GM19395 (cell line): Measurements from ENCODE around the gene TCP11.

ENCODE experiments used
- ATAC-seq: cut with Tn5 transposase; IDR thresholded peaks from one replicate; pipeline ENCODE4 v1.9.1; 2021; ENCODE audit warnings: mild to moderate bottlenecking, moderate library complexity; ENCODE audit not compliant: unreplicated experiment

Gene TCP11

GRCh38 chr6:35141007-35141655, at the start of gene TCP11:
TSS of gene TCP11 (minus strand) at chr6:35141339. CDS start at chr6:35140870, 469 bp downstream.
- no peak for ATAC-seq

DNA sequence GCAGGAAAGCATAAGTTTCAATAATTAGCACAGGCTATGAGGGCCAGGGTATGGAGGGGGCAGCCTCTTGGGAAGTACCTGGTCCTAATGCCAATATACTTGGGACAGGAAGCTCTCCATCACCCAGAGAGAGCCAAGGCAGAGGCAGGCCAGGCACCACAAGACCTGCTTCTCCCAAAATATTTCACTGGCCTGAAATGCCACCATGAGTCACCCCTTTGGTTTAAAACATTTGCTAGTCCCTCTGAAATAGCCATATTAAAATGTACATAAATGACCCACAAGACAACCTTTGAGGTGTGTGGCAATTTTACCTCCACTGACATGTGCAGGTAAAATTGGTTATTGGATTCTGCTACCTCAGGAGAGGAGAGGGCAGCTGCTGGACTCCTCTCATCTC, 49.2 kb upstream of the TCP11 start:
- ATAC-seq = no peak

- no peak for ATAC-seq
Measured at GRCh38 chr6:35188886-35189285, 47.7 kb upstream of the TCP11 start.

GRCh38 chr6:35186571-35186970, 45.4 kb upstream of the TCP11 start:
- ATAC-seq = no peak

DNA sequence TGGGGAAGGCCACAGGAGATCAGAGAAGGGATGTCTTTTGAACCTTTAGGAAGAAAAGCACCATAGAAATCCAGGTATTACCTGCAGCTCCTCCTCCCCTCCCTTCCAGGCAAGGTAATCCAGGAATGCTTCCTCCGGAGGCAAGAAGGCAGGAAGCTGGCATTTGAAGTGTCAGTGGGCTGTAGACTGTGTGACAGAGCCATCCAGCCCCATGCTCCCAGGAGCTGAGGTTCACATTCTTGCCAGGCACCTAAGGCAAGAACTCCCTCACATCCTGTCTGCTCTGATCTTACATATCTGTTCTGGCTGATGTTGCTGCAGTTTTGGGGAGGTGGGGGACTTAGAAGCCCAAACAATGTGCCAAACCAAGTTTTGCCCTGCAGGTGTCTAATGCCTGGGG, 44.8 kb upstream of the TCP11 start:
- no peak for ATAC-seq

GRCh38 chr6:35185302-35185681, 44.2 kb upstream of the TCP11 start:
- no peak for ATAC-seq

DNA sequence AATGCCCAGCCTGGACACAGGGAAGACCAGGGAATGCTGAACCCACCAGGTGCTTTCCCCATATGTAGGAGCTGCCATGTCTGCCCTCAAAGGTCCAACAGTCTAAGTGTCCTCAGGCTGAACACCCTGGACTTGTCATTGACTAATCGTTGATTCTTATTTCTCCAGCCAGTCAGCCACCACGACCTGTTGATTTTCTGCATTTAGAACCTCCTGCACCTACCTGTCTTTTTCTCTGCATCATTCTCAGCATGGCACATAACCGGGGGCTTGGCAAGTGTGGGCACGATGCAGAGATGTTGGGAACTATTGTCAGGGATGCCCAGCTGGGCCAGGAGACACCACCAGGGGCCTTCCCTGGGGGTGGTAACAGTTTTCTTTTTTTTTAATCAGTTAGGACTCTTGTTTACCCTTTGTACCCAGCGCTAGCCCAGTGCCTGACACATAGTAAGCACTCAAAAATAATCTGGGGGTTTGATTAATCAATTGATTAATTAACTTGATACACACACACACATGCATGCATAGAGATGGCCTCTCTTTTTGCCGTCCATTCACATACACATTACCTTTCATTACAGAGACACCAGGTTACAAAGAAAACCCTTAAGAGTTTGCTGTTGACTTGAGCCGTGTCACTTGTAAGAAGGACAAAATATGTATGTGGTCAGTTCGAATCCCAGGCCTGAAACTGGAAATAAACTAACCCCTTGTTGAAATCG, 43.6 kb upstream of the TCP11 start:
- no peak for ATAC-seq

DNA sequence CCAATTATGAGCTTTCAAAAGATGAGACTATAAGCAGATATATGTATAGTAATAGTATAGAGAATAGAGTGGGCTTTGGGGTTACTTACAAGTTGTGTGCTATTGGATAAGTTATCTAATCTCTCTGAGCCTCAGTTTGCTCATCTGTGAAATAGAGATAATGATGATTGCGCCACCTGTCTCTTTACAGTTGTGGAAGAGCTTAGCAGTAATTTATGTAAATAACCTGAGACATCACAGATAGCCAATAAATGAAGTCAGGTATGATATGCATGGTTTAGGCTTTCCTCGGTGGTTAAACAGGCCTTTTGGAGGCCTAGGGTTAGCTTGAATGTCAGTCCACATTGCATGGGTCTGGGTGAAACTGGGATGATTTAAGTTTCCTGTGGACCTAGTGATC, 42.8 kb upstream of the TCP11 start:
- no peak for ATAC-seq

DNA sequence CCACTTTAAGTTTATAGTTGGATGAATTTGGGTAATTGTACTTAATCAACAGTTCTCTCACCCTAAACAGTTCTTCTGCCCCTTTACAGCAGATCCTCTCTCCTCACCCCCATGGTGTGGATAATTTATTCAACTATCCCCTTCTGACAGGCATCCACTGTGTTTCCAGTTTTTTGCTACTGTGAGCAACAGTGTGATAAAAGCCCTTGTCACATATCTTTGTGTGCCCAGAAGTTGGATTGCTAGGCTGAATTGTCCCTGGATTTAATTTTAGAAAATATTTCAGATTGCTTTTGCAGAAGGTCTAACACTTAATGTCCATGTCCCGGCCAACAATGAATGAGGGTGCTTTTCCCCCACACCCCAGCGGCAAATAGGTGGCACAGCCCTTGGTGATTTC, 42.1 kb upstream of the TCP11 start:
- no peak for ATAC-seq

- no peak for ATAC-seq
Measured at GRCh38 chr6:35181933-35182612, 40.9 kb upstream of the TCP11 start.

DNA sequence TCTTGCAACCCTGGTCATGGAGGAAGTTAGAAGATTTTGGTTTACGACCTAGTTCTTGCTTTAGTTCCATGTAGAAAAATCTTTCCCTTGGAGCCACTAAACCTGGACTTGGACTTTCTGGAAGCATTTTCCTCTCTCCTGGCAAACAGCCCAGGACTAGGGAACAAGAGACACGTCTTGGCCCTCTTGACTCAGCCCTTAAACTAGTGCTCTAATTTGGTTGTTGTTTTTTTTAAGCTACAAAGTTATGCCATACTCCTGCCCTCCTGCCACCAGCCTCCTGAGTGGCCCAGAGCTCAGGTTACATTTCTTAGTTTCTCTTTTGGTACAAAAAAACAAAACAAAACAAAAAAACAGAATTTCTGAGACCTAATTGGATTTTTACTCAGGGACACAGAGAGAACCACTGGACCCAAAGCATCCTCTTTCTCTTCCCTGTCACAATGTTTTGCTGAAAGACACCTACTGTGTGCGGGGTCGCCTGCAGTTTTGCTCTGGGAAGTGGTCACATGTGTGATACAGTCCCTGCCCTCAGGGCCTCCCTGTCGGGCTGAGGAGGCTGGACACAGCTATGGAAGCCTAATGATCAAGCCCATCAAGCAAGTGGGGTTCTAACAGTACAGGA, 40.3 kb upstream of the TCP11 start:
- no peak for ATAC-seq

- no peak for ATAC-seq
Measured at GRCh38 chr6:35179901-35180535, 38.9 kb upstream of the TCP11 start.

DNA sequence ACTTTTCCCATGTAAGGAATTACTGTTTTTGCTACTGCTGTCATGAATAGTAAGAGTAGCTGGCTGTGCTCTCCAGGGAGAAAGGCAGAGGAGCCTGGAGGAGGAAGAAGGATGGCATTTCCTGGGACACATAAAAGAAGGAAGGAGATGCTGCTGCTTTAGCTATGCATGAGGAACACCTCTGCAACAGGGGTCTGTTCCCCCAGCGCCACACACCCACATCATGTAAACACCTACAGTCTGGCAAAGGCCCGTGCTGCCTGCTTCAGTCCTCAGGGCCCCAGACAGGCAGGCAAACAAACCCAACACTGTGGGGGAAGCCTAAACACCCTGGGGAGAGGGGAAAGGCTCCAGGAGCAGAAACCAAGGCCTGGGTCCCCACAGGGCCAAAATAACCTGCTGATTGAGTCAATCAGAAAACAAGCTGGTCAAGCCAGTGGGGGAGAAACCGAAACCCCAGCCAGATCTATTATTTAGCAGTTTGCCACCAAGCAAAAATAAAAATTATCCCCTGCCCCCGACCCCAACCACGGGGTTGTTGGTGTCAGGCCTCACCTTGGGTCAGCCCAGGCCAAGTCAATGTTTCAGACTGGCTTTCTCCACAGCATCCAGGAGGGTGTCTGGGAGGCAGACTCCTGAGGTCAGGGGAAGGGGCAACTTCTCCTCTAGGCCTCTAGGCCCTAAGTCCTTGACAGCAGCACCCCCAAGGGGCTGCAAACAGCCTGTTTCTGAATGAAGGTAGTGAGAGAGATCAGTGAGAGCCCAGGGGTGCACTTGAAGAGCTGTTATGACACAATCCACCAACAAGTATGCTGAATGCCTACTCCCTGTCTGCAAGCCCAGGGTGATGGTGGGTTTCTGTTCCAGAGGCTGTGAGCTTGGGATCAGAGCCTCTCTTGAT, 38.0 kb upstream of the TCP11 start:
- ATAC-seq = no peak

DNA sequence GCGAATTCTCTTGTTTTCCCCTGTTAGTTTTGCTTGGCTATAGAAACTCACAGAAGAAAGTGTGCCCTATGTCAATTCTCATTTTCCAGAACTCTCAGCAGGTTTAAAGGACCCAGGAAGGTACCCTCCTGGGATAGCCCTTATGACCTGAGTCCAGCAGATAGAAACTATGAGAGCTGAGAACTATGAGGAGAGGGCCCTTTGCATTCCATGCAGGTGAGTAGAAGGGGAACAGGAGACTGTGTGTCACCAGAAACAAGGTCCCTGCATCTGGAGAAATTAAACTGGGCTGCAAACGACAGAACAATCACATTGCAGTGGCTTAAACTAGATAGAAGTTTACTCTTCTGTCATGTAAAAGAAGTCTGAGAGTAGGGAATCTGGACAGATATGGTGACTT, 36.9 kb upstream of the TCP11 start:
- no peak for ATAC-seq

GRCh38 chr6:35177596-35177995, 36.5 kb upstream of the TCP11 start:
- ATAC-seq = no peak

- ATAC-seq = no peak
Measured at GRCh38 chr6:35177157-35177556, 36.0 kb upstream of the TCP11 start.

GRCh38 chr6:35176301-35177024, 35.3 kb upstream of the TCP11 start:
- no peak for ATAC-seq

DNA sequence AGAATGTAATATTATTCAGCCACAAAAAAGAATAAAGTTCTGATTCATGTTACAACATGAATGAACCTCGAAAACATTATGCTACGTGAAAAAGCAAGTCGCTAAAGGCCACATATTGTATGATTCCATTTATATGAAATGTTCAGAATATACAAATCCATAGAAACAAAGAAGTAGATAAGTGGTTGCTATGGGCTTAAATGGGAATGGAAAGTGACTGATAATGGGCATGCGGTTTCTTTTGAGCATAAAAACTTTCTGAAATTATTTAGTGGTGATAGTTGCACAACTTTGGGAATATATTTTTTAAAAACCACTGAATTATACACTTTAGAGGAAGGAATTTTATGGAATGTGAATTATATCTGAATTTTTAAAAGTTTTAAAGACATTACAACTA, 33.4 kb upstream of the TCP11 start:
- ATAC-seq = no peak

DNA sequence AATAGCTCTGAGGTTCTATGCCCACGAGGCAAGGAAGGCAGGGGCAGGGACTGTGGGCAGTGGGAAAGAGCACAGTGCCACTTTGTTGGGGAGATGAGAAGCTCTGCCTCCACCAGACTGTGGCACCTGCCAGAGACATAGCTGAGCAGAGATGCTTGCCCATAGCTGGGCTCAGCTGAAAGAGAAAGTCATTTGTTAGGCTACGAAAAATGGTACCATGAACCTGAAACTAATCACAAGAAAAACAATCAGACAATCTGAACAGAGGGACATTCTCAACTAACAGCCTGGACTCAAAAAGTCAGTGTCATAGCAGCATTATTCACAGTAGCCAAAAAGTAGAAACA, 32.9 kb upstream of the TCP11 start:
- ATAC-seq = no peak
